ENCODE results near the gene MIA3. TPM values are rescaled to one million over a fixed set of nuclear protein-coding genes. Genes with fewer than 3 reads are reported as not detected.

The MIA3 gene
- total RNA-seq, 2 donors from 2014 or later: 34.4 to 53.9 TPM

DNA sequence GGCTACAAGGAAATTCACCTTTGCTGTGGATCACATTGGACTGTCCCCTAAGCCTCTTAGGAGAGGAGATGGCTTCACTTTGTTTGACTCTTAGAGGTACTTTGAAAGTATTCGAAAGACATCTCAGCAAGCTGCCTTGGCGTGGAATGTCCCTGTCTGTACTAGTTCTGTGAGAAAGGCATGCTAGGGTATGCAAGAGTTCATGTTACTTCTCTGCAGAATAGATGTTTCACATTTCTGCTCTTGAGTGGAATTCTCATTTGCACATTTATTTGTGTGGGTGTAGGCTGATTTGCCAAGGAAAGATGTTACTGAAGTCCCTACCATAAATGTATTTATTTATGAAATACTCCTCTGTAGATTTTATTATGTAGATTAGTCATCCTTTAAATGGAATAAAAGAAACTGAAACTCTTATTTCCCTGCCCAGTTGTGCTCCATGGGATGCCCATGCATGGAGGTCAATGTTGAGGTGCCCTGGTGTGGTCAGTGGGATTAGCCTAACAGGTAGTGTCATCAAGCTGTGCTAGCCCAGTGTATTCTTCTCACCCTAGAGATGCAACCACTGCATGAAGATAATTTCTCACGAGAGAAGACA lies 13.8 kb downstream of the MIA3 start:
- H3K27me3 ChIP-seq: no peaks in the 10 kb centered on the region
- TF ChIP-seq CTCF (IDR thresholded peaks at IDR 0.05): no peak
- no peak for DNase-seq (ENCODE audit: low spot score)
- peaks cover 55% of the 10 kb centered on the region for H3K36me3 ChIP-seq
- H3K9me3 ChIP-seq: no peaks in the 10 kb centered on the region
- H3K4me1 ChIP-seq: no peaks in the 10 kb centered on the region
- H3K27ac ChIP-seq: no peak overlapping the region
- H3K4me3 ChIP-seq: no peak overlapping the region

GRCh38 chr1:222632749-222633148 lies 14.9 kb downstream of the MIA3 start:
- H3K27ac ChIP-seq: no peak overlapping the region
- no peaks in the 10 kb centered on the region for H3K27me3 ChIP-seq
- H3K4me1 ChIP-seq: no peaks in the 10 kb centered on the region
- no peak overlapping the region for H3K4me3 ChIP-seq
- no peak for DNase-seq (ENCODE audit: low spot score)
- H3K36me3 ChIP-seq: peaks cover 46% of the 10 kb centered on the region
- H3K9me3 ChIP-seq: no peaks in the 10 kb centered on the region
- no peak for TF ChIP-seq CTCF (IDR thresholded peaks at IDR 0.05)

GRCh38 chr1:222634180-222635013 lies 16.5 kb downstream of the MIA3 start:
- H3K27me3 ChIP-seq: no peaks in the 10 kb centered on the region
- peak; percentile 78 to 91 for TF ChIP-seq CTCF (IDR thresholded peaks at IDR 0.05)
- H3K4me3 ChIP-seq: no peak overlapping the region
- H3K9me3 ChIP-seq: no peaks in the 10 kb centered on the region
- no peak overlapping the region for H3K27ac ChIP-seq
- H3K4me1 ChIP-seq: no peaks in the 10 kb centered on the region
- no peak for DNase-seq (ENCODE audit: low spot score)
- H3K36me3 ChIP-seq: peaks cover 34% of the 10 kb centered on the region

DNA sequence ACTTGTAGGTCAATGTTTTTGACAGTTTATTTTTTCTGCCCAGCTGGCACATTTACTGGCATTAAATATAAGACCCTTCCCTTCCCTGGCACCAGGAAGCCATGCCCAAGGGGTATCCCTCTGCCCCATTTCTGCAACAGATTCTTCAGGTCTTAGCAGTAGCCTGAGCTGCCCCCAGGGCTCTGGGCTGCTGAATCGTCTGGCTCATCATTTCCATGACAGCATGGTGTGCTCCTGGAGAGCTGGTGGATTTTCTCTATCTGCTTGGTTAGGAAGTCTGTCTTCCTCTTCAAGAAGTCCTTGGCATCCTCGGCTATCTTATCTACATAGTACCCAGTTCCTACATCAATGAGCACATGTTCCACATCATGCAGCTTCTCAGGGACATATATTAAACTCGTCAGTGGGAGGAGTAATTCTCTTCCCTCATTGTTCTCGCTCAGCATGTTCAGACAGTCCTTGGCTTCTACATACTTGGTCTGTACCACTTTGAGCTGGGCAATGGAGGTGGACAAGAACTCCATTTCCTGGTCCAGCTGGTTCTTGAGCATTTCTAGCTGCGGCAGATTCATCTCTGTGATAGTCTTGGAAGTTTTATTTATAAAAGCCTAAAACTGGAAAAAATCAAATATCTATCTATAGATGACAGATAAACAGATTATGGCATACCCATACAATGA lies 23.5 kb downstream of the MIA3 start:
- H3K36me3 ChIP-seq: no peaks in the 10 kb centered on the region
- no peaks in the 10 kb centered on the region for H3K27me3 ChIP-seq
- H3K9me3 ChIP-seq: no peaks in the 10 kb centered on the region
- peaks cover 0 to 18% of the 10 kb centered on the region in 2 donors for H3K4me1 ChIP-seq
- no peak overlapping the region for H3K27ac ChIP-seq
- no peak for TF ChIP-seq CTCF (IDR thresholded peaks at IDR 0.05)
- no peak for DNase-seq (ENCODE audit: low spot score)
- no peak overlapping the region for H3K4me3 ChIP-seq

- Histone ChIP-seq H3K9me3 (no peaks in the 10 kb centered on the region), H3K36me3 (peaks cover 6% of the 10 kb centered on the region), H3K4me3 (no peak overlapping the region), H3K27me3 (no peaks in the 10 kb centered on the region), H3K27ac (no peak overlapping the region), H3K4me1 (peaks cover 0 to 18% of the 10 kb centered on the region in 2 donors)
- DNase-seq (ENCODE audit: low spot score): no peak
- TF ChIP-seq CTCF (IDR thresholded peaks at IDR 0.05): no peak
Measured at GRCh38 chr1:222642468-222642867, 24.6 kb downstream of the MIA3 start.
